HL-60 (cell line): Measurements from ENCODE around the gene EBF3.

Source experiments
- POLR2AphosphoS5 ChIP-seq: IDR thresholded peaks from 2 replicates; pipeline ENCODE4 v1.6.1; 2012; ENCODE audit warnings: low read depth
- REST ChIP-seq: IDR thresholded peaks from 2 replicates; pipeline ENCODE4 v1.6.1; 2012; ENCODE audit warnings: low read depth; ENCODE audit not compliant: insufficient replicate concordance
- SPI1 ChIP-seq: IDR thresholded peaks from 2 replicates; pipeline ENCODE4 v1.6.1; 2012; ENCODE audit warnings: low read depth, mild to moderate bottlenecking, borderline replicate concordance
- TF ChIP-seq, protein P1 (sequence below): IDR thresholded peaks from one replicate; pipeline ENCODE4 v1.5.1; 2011; ENCODE audit warnings: low read length, control low read depth, inconsistent platforms; ENCODE audit not compliant: insufficient read depth

- TF ChIP-seq, protein P1, sequence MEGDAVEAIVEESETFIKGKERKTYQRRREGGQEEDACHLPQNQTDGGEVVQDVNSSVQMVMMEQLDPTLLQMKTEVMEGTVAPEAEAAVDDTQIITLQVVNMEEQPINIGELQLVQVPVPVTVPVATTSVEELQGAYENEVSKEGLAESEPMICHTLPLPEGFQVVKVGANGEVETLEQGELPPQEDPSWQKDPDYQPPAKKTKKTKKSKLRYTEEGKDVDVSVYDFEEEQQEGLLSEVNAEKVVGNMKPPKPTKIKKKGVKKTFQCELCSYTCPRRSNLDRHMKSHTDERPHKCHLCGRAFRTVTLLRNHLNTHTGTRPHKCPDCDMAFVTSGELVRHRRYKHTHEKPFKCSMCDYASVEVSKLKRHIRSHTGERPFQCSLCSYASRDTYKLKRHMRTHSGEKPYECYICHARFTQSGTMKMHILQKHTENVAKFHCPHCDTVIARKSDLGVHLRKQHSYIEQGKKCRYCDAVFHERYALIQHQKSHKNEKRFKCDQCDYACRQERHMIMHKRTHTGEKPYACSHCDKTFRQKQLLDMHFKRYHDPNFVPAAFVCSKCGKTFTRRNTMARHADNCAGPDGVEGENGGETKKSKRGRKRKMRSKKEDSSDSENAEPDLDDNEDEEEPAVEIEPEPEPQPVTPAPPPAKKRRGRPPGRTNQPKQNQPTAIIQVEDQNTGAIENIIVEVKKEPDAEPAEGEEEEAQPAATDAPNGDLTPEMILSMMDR = peak; percentile 13
- no peak for TF ChIP-seq POLR2AphosphoS5
- no peak for TF ChIP-seq REST
- no peak for TF ChIP-seq SPI1
Observed at GRCh38 chr10:129888784-129889616, 75.1 kb downstream of the EBF3 start.
